ENCODE measurements around the gene SCN7A.
"Not testable (repeated sequence)": the region's sequence is repeated elsewhere in the genome, so short reads cannot be mapped to it uniquely, and the experiment has no call there.

The SCN7A gene

DNA sequence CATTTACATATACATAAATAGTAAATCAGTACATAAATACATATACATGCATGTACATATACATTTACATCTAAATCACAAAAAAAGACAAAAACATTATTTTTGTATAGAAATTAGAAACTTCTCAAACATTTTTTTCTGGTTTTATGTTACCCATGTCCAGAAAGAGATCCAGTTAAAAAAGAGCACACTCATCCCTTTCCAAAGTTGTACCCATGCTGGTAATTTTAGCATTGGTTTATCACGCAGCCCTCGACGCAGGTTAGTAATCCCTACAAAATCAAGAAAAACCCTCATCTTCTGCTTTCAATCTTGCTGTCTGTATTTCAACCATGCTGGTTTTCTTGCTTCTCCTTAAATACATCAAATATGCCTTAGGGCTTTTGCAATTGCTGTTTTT is 128.8 kb downstream of the SCN7A start:
- Mint-ChIP-seq H3K4me1 (no peaks in the 10 kb centered on the region), H3K4me3 (no peak overlapping the region), H3K27me3 (no peaks in the 10 kb centered on the region), H3K36me3 (ENCODE audit: low read depth) (no peaks in the 10 kb centered on the region), H3K27ac (no peak overlapping the region), H3K9me3 (no peaks in the 10 kb centered on the region)
- ATAC-seq (no peak), DNase-seq (no peak)

DNA sequence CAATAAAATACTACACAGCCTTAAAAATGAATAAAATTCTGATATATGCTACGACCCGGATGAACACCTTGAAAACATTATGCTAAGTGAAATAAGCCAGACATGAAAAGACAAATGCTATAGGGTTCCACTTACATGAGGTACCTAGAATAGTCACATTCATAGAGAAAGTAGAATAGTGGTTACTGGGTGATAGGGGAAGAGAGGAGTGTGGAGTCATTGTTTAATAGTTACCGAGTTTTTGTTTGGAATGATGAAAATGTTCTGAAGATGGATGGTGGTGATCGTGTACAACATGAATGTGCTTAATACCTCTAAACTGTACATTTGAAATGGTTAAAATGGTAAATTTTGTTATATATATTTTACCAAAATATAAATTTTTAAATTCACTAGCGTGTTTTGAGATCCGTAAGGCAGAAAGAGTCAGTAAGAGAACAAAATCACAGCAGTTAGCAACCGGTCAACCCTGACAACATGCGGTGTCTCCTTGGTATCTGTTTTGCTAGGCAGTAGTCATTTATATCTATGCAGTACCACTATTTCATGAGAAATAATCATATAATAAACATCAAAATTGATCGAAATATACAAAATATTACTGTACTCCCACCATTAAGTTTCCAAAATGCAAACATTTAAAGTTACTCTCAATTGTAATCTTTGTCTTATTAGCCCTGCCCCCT is 129.4 kb downstream of the SCN7A start:
- no peak for DNase-seq
- no peaks in the 10 kb centered on the region for H3K4me1 Mint-ChIP-seq
- no peaks in the 10 kb centered on the region for H3K9me3 Mint-ChIP-seq
- H3K27me3 Mint-ChIP-seq, result no peaks in the 10 kb centered on the region
- no peaks in the 10 kb centered on the region for H3K36me3 Mint-ChIP-seq (ENCODE audit: low read depth)
- ATAC-seq, result no peak
- no peak overlapping the region for H3K4me3 Mint-ChIP-seq
- H3K27ac Mint-ChIP-seq, result no peak overlapping the region

DNA sequence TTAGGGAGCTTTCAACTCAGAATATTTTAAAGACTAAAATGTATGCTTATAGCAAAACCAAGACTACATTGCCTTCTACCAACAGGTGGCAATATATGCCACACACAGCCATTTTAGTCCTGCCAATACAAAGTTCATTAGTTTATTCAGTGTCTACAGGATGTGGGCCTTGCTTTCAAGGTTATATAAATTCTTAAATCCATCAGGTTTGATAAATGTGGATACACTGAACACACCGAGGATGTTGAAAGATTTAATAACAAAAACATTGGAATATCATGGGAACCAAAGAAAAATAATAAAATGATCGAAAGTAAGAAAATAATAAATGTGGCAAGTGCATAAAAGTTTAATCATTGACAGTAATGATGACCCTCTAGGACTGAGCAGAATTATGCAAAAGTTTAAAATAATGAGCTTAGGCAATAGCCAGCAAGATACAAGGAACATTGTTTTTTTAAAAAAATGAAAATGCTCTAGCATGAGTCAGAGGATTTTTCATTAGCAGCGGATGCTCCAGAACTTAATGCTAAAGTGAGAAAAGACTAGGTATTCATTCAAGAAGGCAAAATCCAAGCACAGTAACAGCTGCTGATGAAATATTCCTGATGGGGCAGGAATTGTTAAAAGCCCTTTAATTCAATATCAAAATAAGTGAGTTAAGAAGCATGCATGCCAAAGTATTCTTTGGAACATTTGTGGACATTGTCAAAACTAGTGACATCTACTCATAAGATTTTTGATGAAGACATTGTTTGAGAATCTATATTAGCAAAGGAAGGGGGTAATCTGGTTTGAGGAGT is 132.5 kb downstream of the SCN7A start:
- ATAC-seq (no peak), DNase-seq (no peak)
- H3K4me1 Mint-ChIP-seq, result no peaks in the 10 kb centered on the region
- H3K36me3 Mint-ChIP-seq (ENCODE audit: low read depth), result no peaks in the 10 kb centered on the region
- no peaks in the 10 kb centered on the region for H3K9me3 Mint-ChIP-seq
- H3K4me3 Mint-ChIP-seq, result no peak overlapping the region
- no peak overlapping the region for H3K27ac Mint-ChIP-seq
- H3K27me3 Mint-ChIP-seq, result no peaks in the 10 kb centered on the region

- Mint-ChIP-seq H3K27me3 (no peaks in the 10 kb centered on the region), H3K4me3 (no peak overlapping the region), H3K9me3 (no peaks in the 10 kb centered on the region), H3K4me1 (no peaks in the 10 kb centered on the region), H3K27ac (no peak overlapping the region), H3K36me3 (ENCODE audit: low read depth) (no peaks in the 10 kb centered on the region)
- DNase-seq, result no peak
- ATAC-seq, result no peak
Measured at GRCh38 chr2:166360906-166361305, 133.1 kb downstream of the SCN7A start.

GRCh38 chr2:166360426-166360825 is 133.6 kb downstream of the SCN7A start:
- no peak overlapping the region for H3K27ac Mint-ChIP-seq
- ATAC-seq (no peak), DNase-seq (no peak)
- H3K4me3 Mint-ChIP-seq, result no peak overlapping the region
- no peaks in the 10 kb centered on the region for H3K27me3 Mint-ChIP-seq
- H3K4me1 Mint-ChIP-seq, result no peaks in the 10 kb centered on the region
- H3K9me3 Mint-ChIP-seq, result no peaks in the 10 kb centered on the region
- H3K36me3 Mint-ChIP-seq (ENCODE audit: low read depth), result no peaks in the 10 kb centered on the region

DNA sequence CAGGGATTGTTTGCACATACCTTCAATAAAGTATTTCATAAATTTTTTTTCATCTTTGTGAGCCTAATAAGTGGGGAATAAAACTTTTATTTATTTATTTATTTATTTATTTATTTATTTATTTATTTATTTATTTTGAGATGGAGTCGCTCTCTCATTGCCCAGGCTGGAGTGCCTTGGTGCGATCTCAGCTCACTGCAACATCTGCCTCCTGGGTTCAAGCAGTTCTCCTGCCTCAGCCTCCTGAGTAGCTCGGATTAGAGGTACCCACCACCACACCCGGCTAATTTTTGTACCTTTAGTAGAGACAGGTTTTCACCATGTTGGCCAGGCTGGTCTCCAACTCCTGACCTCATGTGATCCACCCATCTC is 136.1 kb downstream of the SCN7A start:
- H3K9me3 Mint-ChIP-seq, H3K4me1 Mint-ChIP-seq, H3K4me3 Mint-ChIP-seq: not testable (repeated sequence)

GRCh38 chr2:166357068-166357949 is 136.7 kb downstream of the SCN7A start:
- Mint-ChIP-seq H3K4me3 (no peak overlapping the region), H3K36me3 (ENCODE audit: low read depth) (no peaks in the 10 kb centered on the region), H3K4me1 (no peaks in the 10 kb centered on the region), H3K27ac (no peak overlapping the region), H3K9me3 (no peaks in the 10 kb centered on the region), H3K27me3 (no peaks in the 10 kb centered on the region)
- DNase-seq (no peak), ATAC-seq (no peak)

More for the DNA sequence above, 136.1 kb downstream of the SCN7A start:
- H3K36me3 Mint-ChIP-seq (ENCODE audit: low read depth); ATAC-seq; H3K27ac Mint-ChIP-seq; H3K27me3 Mint-ChIP-seq; DNase-seq: not testable (repeated sequence)

Data from activated naive CD8-positive, alpha-beta T cell treated with anti-CD3 and anti-CD28 coated beads, Interleukin-2, amount 50 U/mL, for 24 hours (primary cell).